OCI-LY7 (cell line): ENCODE measurements around the gene MUC4.

Experiments
- EZH2phosphoT487 ChIP-seq: fragments of 200-600 bp; sonication (generic); IDR thresholded peaks from 2 replicates; pipeline ENCODE4 v1.6.1; 2018; ENCODE audit warnings: low read depth, borderline replicate concordance, mild to moderate bottlenecking, mixed run types, antibody characterized with exemption, low read length, moderate library complexity, mixed read lengths
- TF ChIP-seq, protein P1 (sequence below): fragments of 200-600 bp; sonication (generic); conservative IDR thresholded peaks from 2 replicates; pipeline ENCODE4 v1.5.1; 2014; ENCODE audit warnings: mild to moderate bottlenecking, antibody characterized with exemption, low read length, moderate library complexity, mixed read lengths

DNA sequence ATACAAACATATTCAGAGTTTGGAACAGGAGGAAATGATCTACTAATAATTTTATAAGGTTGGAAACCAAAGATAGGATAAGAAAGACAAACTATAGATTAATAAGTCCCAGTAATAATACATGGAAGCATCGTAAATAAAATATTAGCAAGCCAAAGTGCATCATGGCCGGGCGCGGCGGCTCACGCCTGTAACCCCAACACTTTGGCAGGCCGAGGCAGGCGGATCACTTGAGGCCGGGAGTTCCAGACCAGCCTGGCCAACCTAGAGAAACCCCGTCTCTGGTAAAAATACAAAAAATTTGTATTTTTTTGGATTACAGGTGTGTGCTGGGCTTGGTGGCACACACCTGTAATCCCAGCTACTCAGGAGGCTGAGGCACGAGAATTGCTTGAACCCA lies 14.9 kb downstream of the MUC4 start:
- TF ChIP-seq, protein P1, sequence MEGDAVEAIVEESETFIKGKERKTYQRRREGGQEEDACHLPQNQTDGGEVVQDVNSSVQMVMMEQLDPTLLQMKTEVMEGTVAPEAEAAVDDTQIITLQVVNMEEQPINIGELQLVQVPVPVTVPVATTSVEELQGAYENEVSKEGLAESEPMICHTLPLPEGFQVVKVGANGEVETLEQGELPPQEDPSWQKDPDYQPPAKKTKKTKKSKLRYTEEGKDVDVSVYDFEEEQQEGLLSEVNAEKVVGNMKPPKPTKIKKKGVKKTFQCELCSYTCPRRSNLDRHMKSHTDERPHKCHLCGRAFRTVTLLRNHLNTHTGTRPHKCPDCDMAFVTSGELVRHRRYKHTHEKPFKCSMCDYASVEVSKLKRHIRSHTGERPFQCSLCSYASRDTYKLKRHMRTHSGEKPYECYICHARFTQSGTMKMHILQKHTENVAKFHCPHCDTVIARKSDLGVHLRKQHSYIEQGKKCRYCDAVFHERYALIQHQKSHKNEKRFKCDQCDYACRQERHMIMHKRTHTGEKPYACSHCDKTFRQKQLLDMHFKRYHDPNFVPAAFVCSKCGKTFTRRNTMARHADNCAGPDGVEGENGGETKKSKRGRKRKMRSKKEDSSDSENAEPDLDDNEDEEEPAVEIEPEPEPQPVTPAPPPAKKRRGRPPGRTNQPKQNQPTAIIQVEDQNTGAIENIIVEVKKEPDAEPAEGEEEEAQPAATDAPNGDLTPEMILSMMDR: no peak
- no peak for TF ChIP-seq EZH2phosphoT487
